ENCODE results near the gene PLSCR1. TPM values are rescaled to one million over a fixed set of nuclear protein-coding genes. Genes with fewer than 3 reads are reported as not detected.

The PLSCR1 gene
- total and polyA plus RNA-seq, 9 of the 15 experiments (the other 6 are each of a cell fraction or from before 2014, with no cell fraction given) = 40.6 to 122 (median 69.1) TPM

GRCh38 chr3:146469150-146470017, 75.0 kb downstream of the PLSCR1 start, which contains the start of gene PLSCR2 (continued):
- TF ChIP-seq ZBTB49 (CRISPR knock-in tag; IDR thresholded peaks at IDR 0.05; ENCODE audit: borderline replicate concordance) (no peak), TBL1XR1 (IDR thresholded peaks at IDR 0.05; ENCODE audit: low read length in 2 of 2) (no peak), TCFL5 (CRISPR knock-in tag; conservative IDR thresholded peaks at IDR 0.05) (no peak), ATF7 (IDR thresholded peaks at IDR 0.05) (peak; percentile 48; the same call in 1 of the 2 replicates), NR4A1 (CRISPR knock-in tag; IDR thresholded peaks at IDR 0.05) (no peak), NR4A1 (tag; IDR thresholded peaks at IDR 0.05) (no peak), PTTG1 (tag; IDR thresholded peaks at IDR 0.05; ENCODE audit: low read depth) (no peak), NFXL1 (CRISPR knock-in tag; IDR thresholded peaks at IDR 0.05) (no peak), CREB3L1 (IDR thresholded peaks at IDR 0.05; ENCODE audit: borderline replicate concordance, low read depth) (no peak), TFAM (CRISPR knock-in tag; conservative IDR thresholded peaks at IDR 0.05) (no peak), ZC3H11A (IDR thresholded peaks at IDR 0.05; ENCODE audit: low read depth, low read length) (no peak), RNF219 (CRISPR knock-in tag; IDR thresholded peaks at IDR 0.05) (no peak), MECOM (CRISPR knock-in tag; IDR thresholded peaks at IDR 0.05) (no peak), ZNF512 (tag; IDR thresholded peaks at IDR 0.05) (no peak), ZNF75A (CRISPR knock-in tag; IDR thresholded peaks at IDR 0.05) (no peak), POLR2G (IDR thresholded peaks at IDR 0.05; ENCODE audit: low read depth, low read length) (peak; percentile 94)
- TF ChIP-seq, protein P1, sequence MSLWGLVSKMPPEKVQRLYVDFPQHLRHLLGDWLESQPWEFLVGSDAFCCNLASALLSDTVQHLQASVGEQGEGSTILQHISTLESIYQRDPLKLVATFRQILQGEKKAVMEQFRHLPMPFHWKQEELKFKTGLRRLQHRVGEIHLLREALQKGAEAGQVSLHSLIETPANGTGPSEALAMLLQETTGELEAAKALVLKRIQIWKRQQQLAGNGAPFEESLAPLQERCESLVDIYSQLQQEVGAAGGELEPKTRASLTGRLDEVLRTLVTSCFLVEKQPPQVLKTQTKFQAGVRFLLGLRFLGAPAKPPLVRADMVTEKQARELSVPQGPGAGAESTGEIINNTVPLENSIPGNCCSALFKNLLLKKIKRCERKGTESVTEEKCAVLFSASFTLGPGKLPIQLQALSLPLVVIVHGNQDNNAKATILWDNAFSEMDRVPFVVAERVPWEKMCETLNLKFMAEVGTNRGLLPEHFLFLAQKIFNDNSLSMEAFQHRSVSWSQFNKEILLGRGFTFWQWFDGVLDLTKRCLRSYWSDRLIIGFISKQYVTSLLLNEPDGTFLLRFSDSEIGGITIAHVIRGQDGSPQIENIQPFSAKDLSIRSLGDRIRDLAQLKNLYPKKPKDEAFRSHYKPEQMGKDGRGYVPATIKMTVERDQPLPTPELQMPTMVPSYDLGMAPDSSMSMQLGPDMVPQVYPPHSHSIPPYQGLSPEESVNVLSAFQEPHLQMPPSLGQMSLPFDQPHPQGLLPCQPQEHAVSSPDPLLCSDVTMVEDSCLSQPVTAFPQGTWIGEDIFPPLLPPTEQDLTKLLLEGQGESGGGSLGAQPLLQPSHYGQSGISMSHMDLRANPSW (CRISPR knock-in tag; IDR thresholded peaks at IDR 0.05) = no peak

Data from K562 (cell line).